Endothelial cell of umbilical vein (primary cell): Measurements from ENCODE around the gene KCNG2. TPM values are rescaled to one million over a fixed set of nuclear protein-coding genes. Genes with fewer than 3 reads are reported as not detected.

Experiments used
- BruUV-seq: library from RNA; stranded (reverse); fragments of 400-500 nt; replicated peaks from 2 replicates; lab custom pipeline; 2021; lab: Mats Ljungman, UMichigan
- CTCF ChIA-PET: fragments of 300-600, 350-600 bp; sonication (Branson Sonifier 250); formaldehyde crosslinking; loops from one replicate; lab custom pipeline; 2021; ENCODE audit warnings: antibody characterized with exemption, inconsistent platforms; lab: Charles Lee
- POLR2A ChIA-PET: fragments of 300-600, 350-600 bp; sonication (Branson Sonifier 250); formaldehyde crosslinking; loops from one replicate; lab custom pipeline; 2021; ENCODE audit warnings: antibody characterized with exemption, inconsistent platforms; lab: Charles Lee
- DNase-seq: peaks from one replicate; pipeline ENCODE4 v3.0.0-alpha.2; 2011; ENCODE audit warnings: low read depth, low spot score
- FAIRE-seq: peaks from 2 replicates; lab custom pipeline; 2011; peaks lifted over from hg19 to GRCh38; lab: Jason Lieb, UNC
- H2AFZ ChIP-seq: 2 replicates; pipeline ENCODE4 v1.6.0; 2012; ENCODE audit warnings: low read depth, low read length, control low read depth, inconsistent platforms
- H3K27ac ChIP-seq: 2 replicates; pipeline ENCODE4 v1.5.1; 2011; ENCODE audit warnings: low read depth, mild to moderate bottlenecking, control low read depth, low read length, moderate library complexity; ENCODE audit not compliant: insufficient read depth
- H3K27me3 ChIP-seq, 2 experiments: 2 replicates each; pipeline versions ENCODE4 v1.6.0 to v1.6.1; 2011; ENCODE audit warnings: low read length in 2 of 2, mixed read lengths in 1 of 2; ENCODE audit not compliant: control insufficient read depth in 2 of 2, insufficient read depth in 2 of 2
- H3K36me3 ChIP-seq, 2 experiments: 2 replicates in 1 of 2; 3 replicates in 1 of 2; pipeline ENCODE4 v1.5.1; 2011; ENCODE audit warnings: low read length in 2 of 2, mild to moderate bottlenecking in 1 of 2, moderate library complexity in 1 of 2; ENCODE audit not compliant: control insufficient read depth in 2 of 2, insufficient read depth in 2 of 2; ENCODE audit errors: extremely low read depth in 1 of 2
- H3K4me1 ChIP-seq: 3 replicates; pipeline ENCODE4 v1.5.1; 2011; ENCODE audit warnings: mild to moderate bottlenecking, low read length; ENCODE audit not compliant: control insufficient read depth, insufficient read depth; ENCODE audit errors: extremely low read depth
- H3K4me2 ChIP-seq: 2 replicates; pipeline ENCODE4 v1.6.1; 2011; ENCODE audit warnings: low read length, control low read depth, mixed read lengths; ENCODE audit not compliant: insufficient read depth
- H3K4me3 ChIP-seq, 3 experiments: fragments of 200-600 bp in 1 of 3; sonication (generic), shearing (Covaris generic) in 1 of 3; replicated peaks in 1 of 3; 2 replicates each; pipeline ENCODE4 v1.5.1; 2011 to 2016; ENCODE audit warnings: control low read depth in 3 of 3, low read length in 3 of 3, mild to moderate bottlenecking in 2 of 3, inconsistent platforms in 1 of 3, low read depth in 1 of 3, moderate library complexity in 1 of 3; ENCODE audit not compliant: insufficient read depth in 1 of 3
- H3K79me2 ChIP-seq: 2 replicates; pipeline ENCODE4 v1.6.0; 2012; ENCODE audit warnings: low read length, inconsistent platforms; ENCODE audit not compliant: control insufficient read depth, insufficient read depth
- H3K9ac ChIP-seq: replicated peaks from 2 replicates; pipeline ENCODE3; 2011; ENCODE audit warnings: low read length, control low read depth; ENCODE audit not compliant: insufficient read depth; ENCODE audit errors: extremely low read depth
- H3K9me1 ChIP-seq: replicated peaks from 3 replicates; pipeline ENCODE4 v1.6.0; 2011; ENCODE audit warnings: mild to moderate bottlenecking, low read length; ENCODE audit not compliant: control insufficient read depth, insufficient read depth; ENCODE audit errors: extremely low read depth
- H3K9me3 ChIP-seq: replicated peaks from 2 replicates; pipeline ENCODE4 v1.5.1; 2012; ENCODE audit warnings: low read length, inconsistent platforms; ENCODE audit not compliant: control insufficient read depth, insufficient read depth
- H4K20me1 ChIP-seq: replicated peaks from 2 replicates; pipeline ENCODE3; 2011; ENCODE audit warnings: mild to moderate bottlenecking, low read length; ENCODE audit not compliant: control insufficient read depth, insufficient read depth; ENCODE audit errors: extremely low read depth
- EZH2 ChIP-seq: IDR thresholded peaks from 2 replicates; pipeline ENCODE4 v1.6.1; 2012; ENCODE audit warnings: borderline replicate concordance, low read depth, mild to moderate bottlenecking, moderate library complexity, low read length, inconsistent platforms; ENCODE audit not compliant: severe bottlenecking
- FOS ChIP-seq: IDR thresholded peaks from 2 replicates; pipeline ENCODE4 v1.6.1; 2011; ENCODE audit warnings: mild to moderate bottlenecking, low read length, moderate library complexity, borderline replicate concordance; ENCODE audit not compliant: insufficient read depth
- GATA2 ChIP-seq: IDR thresholded peaks from 2 replicates; pipeline ENCODE4 v1.7.0; 2011; ENCODE audit warnings: low read depth, mild to moderate bottlenecking, moderate library complexity, mixed read lengths, low read length; ENCODE audit not compliant: insufficient read length, insufficient read depth
- JUN ChIP-seq: IDR thresholded peaks from 2 replicates; pipeline ENCODE4 v1.6.1; 2011; ENCODE audit warnings: borderline replicate concordance, low read depth; ENCODE audit not compliant: insufficient read length, insufficient read depth
- MYC ChIP-seq: IDR thresholded peaks from one replicate; pipeline ENCODE4 v1.6.1; 2011; ENCODE audit warnings: mild to moderate bottlenecking, low read depth, low read length
- POLR2A ChIP-seq: IDR thresholded peaks from 2 replicates; pipeline ENCODE4 v1.6.1; 2012; ENCODE audit warnings: low read depth, mild to moderate bottlenecking, control low read depth, low read length
- POLR2AphosphoS5 ChIP-seq: IDR thresholded peaks from 2 replicates; pipeline ENCODE4 v1.6.1; 2012; ENCODE audit warnings: low read depth, mild to moderate bottlenecking, control low read depth, low read length, moderate library complexity; ENCODE audit not compliant: insufficient read depth
- dilution Hi-C: fragments of 300-500 bp; cut with MboI; formaldehyde crosslinking; loops from one replicate; pipeline ENCODE4 v1.15.0; 2019; ENCODE audit warnings: low sequenced_read_pairs; ENCODE audit not compliant: extremely low pct_ligation_motif_present
- intact Hi-C: fragments of 100-400 bp; cut with micrococcal nuclease; formaldehyde crosslinking; loops from one replicate; pipeline ENCODE4 v1.10.0; 2022
- polyA plus RNA-seq, 4 experiments: library from polyadenylated mRNA; depleted of rRNA in 3 of 4; stranded (reverse) in 3 of 4; unstranded in 1 of 4; fragments of >200 nt; gene quantifications; 2 replicates each; pipeline versions ENCODE4 v1.2.1 to v1.2.3, GENCODE V29; 2011 to 2012; ENCODE audit warnings: missing spikeins in 1 of 4
- total RNA-seq: library from RNA; stranded (reverse); gene quantifications from 2 replicates; pipeline ENCODE4 v1.2.3, GENCODE V29; 2021
- TF ChIP-seq, protein P1 (sequence below): IDR thresholded peaks from 2 replicates; pipeline ENCODE4 v1.6.1; 2011; ENCODE audit not compliant: insufficient read depth, insufficient read length
- TF ChIP-seq, protein P2 (sequence below), 2 donors: IDR thresholded peaks; 1 replicate in 1 of 2; 2 replicates in 1 of 2; pipeline ENCODE4 v1.5.1; 2011; ENCODE audit warnings: low read length in 2 of 2, mild to moderate bottlenecking in 2 of 2, moderate library complexity in 2 of 2, control low read depth in 1 of 2, inconsistent platforms in 1 of 2, low read depth in 1 of 2; ENCODE audit not compliant: insufficient read depth in 1 of 2; ENCODE audit errors: extremely low read depth in 1 of 2

Gene KCNG2
- total and polyA plus RNA-seq, 2 donors (not counting 3 experiments of a cell fraction or from before 2014, with no cell fraction given): not detected

DNA sequence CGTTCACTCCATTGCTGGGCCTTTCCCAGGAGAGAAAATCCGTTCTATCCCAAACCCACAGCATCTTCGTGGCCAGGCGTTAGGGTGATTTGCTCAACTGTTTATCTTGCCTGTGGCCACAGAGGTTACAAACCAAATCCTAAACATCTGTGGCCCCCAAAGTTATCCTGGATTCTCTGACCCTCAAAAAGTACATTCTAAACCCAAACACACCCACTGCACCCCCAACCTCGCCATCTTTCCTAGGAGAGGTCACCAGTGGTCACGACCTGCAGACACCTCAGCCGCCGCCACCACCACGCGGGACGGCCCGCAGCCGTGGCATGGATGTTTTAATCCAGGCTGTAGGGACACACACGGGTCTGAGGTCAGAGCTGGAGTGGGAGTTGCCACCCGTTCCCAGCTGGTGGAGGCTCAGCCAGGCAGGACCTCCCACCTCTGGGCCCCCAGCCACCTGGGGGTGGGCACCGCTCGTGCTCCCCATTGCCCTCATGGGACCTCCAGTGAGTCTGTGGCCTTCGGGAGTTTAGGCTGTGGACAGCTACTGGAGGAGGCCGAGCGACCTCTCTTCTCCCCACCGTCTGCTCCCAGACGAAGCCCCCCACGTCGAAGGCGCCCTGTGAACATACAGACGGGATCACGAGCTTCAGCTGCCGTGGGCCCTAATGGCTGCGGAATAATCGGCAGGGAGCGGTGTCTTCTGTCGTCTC, 72.0 kb downstream of the KCNG2 start:
- H3K36me3 ChIP-seq: no peaks in the 10 kb centered on the region
- dilution Hi-C loops: no loop called here
- H3K79me2 ChIP-seq: no peaks in the 10 kb centered on the region
- intact Hi-C loops: no loop called here
- no peak for DNase-seq
- H3K27ac ChIP-seq: no peak overlapping the region
- no peaks in the 10 kb centered on the region for H3K4me1 ChIP-seq
- no peak overlapping the region for H3K4me2 ChIP-seq
- BruUV-seq: no TSS peak
- H3K27me3 ChIP-seq: no peaks in the 10 kb centered on the region
- ChIA-PET CTCF (no interaction called here), POLR2A (no interaction called here)
- H4K20me1 ChIP-seq: no peaks in the 10 kb centered on the region
- no peaks in the 10 kb centered on the region for H3K9me3 ChIP-seq
- no peak overlapping the region for H3K4me3 ChIP-seq
- FAIRE-seq: no peak
- TF ChIP-seq POLR2A: no peak
- no peak for TF ChIP-seq POLR2AphosphoS5
- no peak for TF ChIP-seq FOS
- no peak for TF ChIP-seq JUN
- no peak for TF ChIP-seq MYC
- TF ChIP-seq, protein P1, sequence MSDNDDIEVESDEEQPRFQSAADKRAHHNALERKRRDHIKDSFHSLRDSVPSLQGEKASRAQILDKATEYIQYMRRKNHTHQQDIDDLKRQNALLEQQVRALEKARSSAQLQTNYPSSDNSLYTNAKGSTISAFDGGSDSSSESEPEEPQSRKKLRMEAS: no peak
- TF ChIP-seq EZH2: no peak
- TF ChIP-seq GATA2: no peak
- TF ChIP-seq, protein P2, sequence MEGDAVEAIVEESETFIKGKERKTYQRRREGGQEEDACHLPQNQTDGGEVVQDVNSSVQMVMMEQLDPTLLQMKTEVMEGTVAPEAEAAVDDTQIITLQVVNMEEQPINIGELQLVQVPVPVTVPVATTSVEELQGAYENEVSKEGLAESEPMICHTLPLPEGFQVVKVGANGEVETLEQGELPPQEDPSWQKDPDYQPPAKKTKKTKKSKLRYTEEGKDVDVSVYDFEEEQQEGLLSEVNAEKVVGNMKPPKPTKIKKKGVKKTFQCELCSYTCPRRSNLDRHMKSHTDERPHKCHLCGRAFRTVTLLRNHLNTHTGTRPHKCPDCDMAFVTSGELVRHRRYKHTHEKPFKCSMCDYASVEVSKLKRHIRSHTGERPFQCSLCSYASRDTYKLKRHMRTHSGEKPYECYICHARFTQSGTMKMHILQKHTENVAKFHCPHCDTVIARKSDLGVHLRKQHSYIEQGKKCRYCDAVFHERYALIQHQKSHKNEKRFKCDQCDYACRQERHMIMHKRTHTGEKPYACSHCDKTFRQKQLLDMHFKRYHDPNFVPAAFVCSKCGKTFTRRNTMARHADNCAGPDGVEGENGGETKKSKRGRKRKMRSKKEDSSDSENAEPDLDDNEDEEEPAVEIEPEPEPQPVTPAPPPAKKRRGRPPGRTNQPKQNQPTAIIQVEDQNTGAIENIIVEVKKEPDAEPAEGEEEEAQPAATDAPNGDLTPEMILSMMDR (IDR thresholded peaks at IDR 0.05; ENCODE audit: extremely low read depth in 1 of 2, insufficient read depth in 1 of 2, low read depth in 1 of 2, low read length in 2 of 2): no peak
- H3K9me1 ChIP-seq: no peaks in the 10 kb centered on the region
- H2AFZ ChIP-seq: no peak overlapping the region
- no peak overlapping the region for H3K9ac ChIP-seq
